HG02763 (cell line): ENCODE results near the gene IFT52.

Experiments
- ATAC-seq: cut with Tn5 transposase; IDR thresholded peaks from one replicate; pipeline ENCODE4 v1.9.1; 2021; ENCODE audit warnings: mild to moderate bottlenecking, moderate library complexity; ENCODE audit not compliant: unreplicated experiment

IFT52 gene

GRCh38 chr20:43689165-43689564 is 98.4 kb downstream of the IFT52 start:
- ATAC-seq, result no peak

GRCh38 chr20:43690943-43691598 is 100.3 kb downstream of the IFT52 start:
- no peak for ATAC-seq

GRCh38 chr20:43691928-43692524 is 101.3 kb downstream of the IFT52 start:
- no peak for ATAC-seq

GRCh38 chr20:43694763-43695162 is 104.0 kb downstream of the IFT52 start:
- no peak for ATAC-seq

GRCh38 chr20:43695571-43695970 is 104.8 kb downstream of the IFT52 start:
- no peak for ATAC-seq
